ENCODE results near the gene CLK4. TPM values are rescaled to one million over a fixed set of nuclear protein-coding genes. Genes with fewer than 3 reads are reported as not detected.

Gene CLK4
- total and polyA plus RNA-seq, 2 experiments from 2014 or later = 15.3 to 18.1 TPM

GRCh38 chr5:178667101-178667500 is 40.3 kb upstream of the CLK4 start:
- H3K4me3 Mint-ChIP-seq = no peak overlapping the region
- peaks cover 19% of the 10 kb centered on the region for H3K36me3 Mint-ChIP-seq (ENCODE audit: low read depth)
- no peak overlapping the region for H3K27ac ChIP-seq (ENCODE audit: low read depth)
- H3K4me2 ChIP-seq = no peak overlapping the region
- H2AFZ ChIP-seq = peak overlapping the region; percentile 32; the same call in 1 of the 2 replicates
- no peaks in the 10 kb centered on the region for H3F3A ChIP-seq (replicated peaks; ENCODE audit: low read depth)
- no peak overlapping the region for H3K27ac Mint-ChIP-seq
- ATAC-seq = no peak
- TF ChIP-seq JUNB (IDR thresholded peaks at IDR 0.05; ENCODE audit: unreplicated experiment) = no peak
- no peak for TF ChIP-seq ETS1 (IDR thresholded peaks at IDR 0.05)
- peaks cover 5% of the 10 kb centered on the region for H3K27me3 Mint-ChIP-seq (ENCODE audit: insufficient read depth, low read depth, poor library complexity)
- H3K36me3 ChIP-seq (ENCODE audit: insufficient read depth) = no peaks in the 10 kb centered on the region
- no peaks in the 10 kb centered on the region for H3K9me2 ChIP-seq (ENCODE audit: insufficient read depth)
- peaks cover 68% of the 10 kb centered on the region for H3K9me3 Mint-ChIP-seq
- peak; percentile 33 for DNase-seq (ENCODE audit: low spot score)
- H3K4me3 ChIP-seq = no peak overlapping the region
- no peaks in the 10 kb centered on the region for H4K20me1 ChIP-seq (replicated peaks; ENCODE audit: insufficient read depth)
- H3K27me3 ChIP-seq (ENCODE audit: insufficient read depth) = no peaks in the 10 kb centered on the region
- no peaks in the 10 kb centered on the region for H3K4me1 Mint-ChIP-seq
- no peaks in the 10 kb centered on the region for H3K79me2 ChIP-seq (replicated peaks; ENCODE audit: insufficient read depth)
- H3K4me1 ChIP-seq (ENCODE audit: insufficient read depth) = no peaks in the 10 kb centered on the region

- H3K4me2 ChIP-seq = no peak overlapping the region
- no peaks in the 10 kb centered on the region for H3K9me2 ChIP-seq (ENCODE audit: insufficient read depth)
- Mint-ChIP-seq H3K27me3 (ENCODE audit: insufficient read depth, low read depth, poor library complexity) (peaks cover 5% of the 10 kb centered on the region), H3K4me1 (no peaks in the 10 kb centered on the region), H3K27ac (no peak overlapping the region), H3K9me3 (peaks cover 70% of the 10 kb centered on the region), H3K4me3 (no peak overlapping the region), H3K36me3 (ENCODE audit: low read depth) (peaks cover 25% of the 10 kb centered on the region)
- H3K4me3 ChIP-seq = no peak overlapping the region
- ATAC-seq (no peak), DNase-seq (ENCODE audit: low spot score) (no peak)
- H4K20me1 ChIP-seq (replicated peaks; ENCODE audit: insufficient read depth) = no peaks in the 10 kb centered on the region
- H3F3A ChIP-seq (replicated peaks; ENCODE audit: low read depth) = no peaks in the 10 kb centered on the region
- H3K27ac ChIP-seq (ENCODE audit: low read depth) = no peak overlapping the region
- H3K27me3 ChIP-seq (ENCODE audit: insufficient read depth) = no peaks in the 10 kb centered on the region
- no peaks in the 10 kb centered on the region for H3K36me3 ChIP-seq (ENCODE audit: insufficient read depth)
- no peaks in the 10 kb centered on the region for H3K4me1 ChIP-seq (ENCODE audit: insufficient read depth)
- H3K79me2 ChIP-seq (replicated peaks; ENCODE audit: insufficient read depth) = no peaks in the 10 kb centered on the region
- H2AFZ ChIP-seq = no peak overlapping the region
- TF ChIP-seq REST (IDR thresholded peaks at IDR 0.05; ENCODE audit: unreplicated experiment) = no peak
- TF ChIP-seq ZNF331 (CRISPR knock-in tag; IDR thresholded peaks at IDR 0.05; ENCODE audit: low read depth) = no peak
- no peak for TF ChIP-seq ZNF114 (CRISPR knock-in tag; IDR thresholded peaks at IDR 0.05)
- no peak for TF ChIP-seq CREB1 (CRISPR knock-in tag; IDR thresholded peaks at IDR 0.05; ENCODE audit: low read depth)
- TF ChIP-seq STAT1 (IDR thresholded peaks at IDR 0.05; ENCODE audit: unreplicated experiment) = no peak
- no peak for TF ChIP-seq ETS1 (IDR thresholded peaks at IDR 0.05)
- TF ChIP-seq CTCF (conservative IDR thresholded peaks at IDR 0.05; ENCODE audit: low read depth in 2 of 2) = no peak
Observed at GRCh38 chr5:178664141-178664540, 37.3 kb upstream of the CLK4 start.

Measured in GM23338 (cell line).